HepG2 (cell line): ENCODE measurements around the gene NR1I2. TPM values are rescaled to one million over a fixed set of nuclear protein-coding genes. Genes with fewer than 3 reads are reported as not detected.

Experiments used
- ARID5B ChIP-seq: IDR thresholded peaks from 2 replicates; pipeline ENCODE4 v1.4.0; 2020; ENCODE audit warnings: mild to moderate bottlenecking, missing genetic modification reagents
- HHEX ChIP-seq: IDR thresholded peaks from 2 replicates; pipeline ENCODE4 v1.6.1; 2016; ENCODE audit warnings: control low read depth
- HMGA1 ChIP-seq: sonication (generic); formaldehyde crosslinking; conservative IDR thresholded peaks from 2 replicates; pipeline ENCODE4 v1.4.0; 2020; ENCODE audit warnings: missing genetic modification reagents
- KLF11 ChIP-seq: IDR thresholded peaks from 2 replicates; pipeline ENCODE4 v1.6.1; 2016; ENCODE audit warnings: missing compliant biosample characterization
- MIER2 ChIP-seq: IDR thresholded peaks from 2 replicates; pipeline ENCODE4 v1.6.1; 2016; ENCODE audit warnings: missing biosample characterization, missing genetic modification reagents
- NCOR1 ChIP-seq: fragments of 200-600 bp; sonication (generic); IDR thresholded peaks from 2 replicates; pipeline ENCODE4 v1.7.0; 2017; ENCODE audit warnings: antibody characterized with exemption, low read length, borderline replicate concordance
- NR2F2 ChIP-seq: IDR thresholded peaks from 2 replicates; pipeline ENCODE4 v1.6.1; 2012; ENCODE audit warnings: low read depth, inconsistent platforms, borderline replicate concordance
- RBFOX2 ChIP-seq: fragments of 200-400 bp; formaldehyde crosslinking; IDR thresholded peaks from 2 replicates; pipeline ENCODE4 v1.6.1; 2017; ENCODE audit warnings: low read depth, mild to moderate bottlenecking, low read length
- REXO4 ChIP-seq: sonication (generic); formaldehyde crosslinking; IDR thresholded peaks from 2 replicates; pipeline ENCODE4 v1.8.0; 2022; ENCODE audit warnings: missing genetic modification reagents, mild to moderate bottlenecking, borderline replicate concordance
- TFAP4 ChIP-seq: sonication (generic); IDR thresholded peaks from 2 replicates; pipeline ENCODE4 v1.6.1; 2016; ENCODE audit warnings: low read depth, borderline replicate concordance
- ZBTB43 ChIP-seq: sonication (generic); formaldehyde crosslinking; conservative IDR thresholded peaks from 2 replicates; pipeline ENCODE4 v1.4.0; 2020; ENCODE audit warnings: missing genetic modification reagents
- ZNF232 ChIP-seq: sonication (generic); formaldehyde crosslinking; IDR thresholded peaks from 2 replicates; pipeline ENCODE4 v1.4.0; 2020; ENCODE audit warnings: missing genetic modification reagents, borderline replicate concordance
- ZNF781 ChIP-seq: sonication (generic); formaldehyde crosslinking; IDR thresholded peaks from 2 replicates; pipeline ENCODE4 v1.5.1; 2020; ENCODE audit warnings: borderline replicate concordance, mild to moderate bottlenecking, missing genetic modification reagents; ENCODE audit errors: not compliant biosample characterization
- ZNF792 ChIP-seq: IDR thresholded peaks from 2 replicates; pipeline ENCODE4 v1.6.1; 2016
- ZSCAN29 ChIP-seq: sonication (generic); formaldehyde crosslinking; conservative IDR thresholded peaks from 2 replicates; pipeline ENCODE4 v1.4.0; 2020; ENCODE audit warnings: mild to moderate bottlenecking, missing genetic modification reagents
- polyA plus RNA-seq, 8 experiments: library from polyadenylated mRNA; depleted of rRNA in 3 of 8; stranded (reverse) in 7 of 8; unstranded in 1 of 8; fragments of >200 nt; fragmentation: Illumina TruSeq in 4 of 8; extraction: Trizol in 4 of 8; gene quantifications; 2 replicates each; pipeline versions ENCODE4 v1.2.1 to v1.2.3, GENCODE V29; 2011 to 2016; ENCODE audit warnings: low read depth in 4 of 8, missing spikeins in 1 of 8, mixed read lengths in 1 of 8; ENCODE audit not compliant: insufficient read depth in 1 of 8
- total RNA-seq, 5 experiments: library from RNA; depleted of rRNA; stranded (reverse); fragments of >200 nt; fragmentation: Illumina TruSeq; extraction: Trizol; gene quantifications; 2 replicates each; pipeline ENCODE4 v1.2.3, GENCODE V29; 2016; ENCODE audit warnings: low read depth in 1 of 5
- TF ChIP-seq, protein P1 (sequence below): sonication (generic); formaldehyde crosslinking; IDR thresholded peaks from 2 replicates; pipeline ENCODE4 v1.5.0; 2020; ENCODE audit warnings: mild to moderate bottlenecking, missing genetic modification reagents
- TF ChIP-seq, protein P2 (sequence below): sonication (generic); formaldehyde crosslinking; IDR thresholded peaks from 2 replicates; pipeline ENCODE4 v1.5.0; 2020; ENCODE audit warnings: missing genetic modification reagents
- TF ChIP-seq, protein P3 (sequence below): IDR thresholded peaks from 2 replicates; pipeline ENCODE4 v1.6.1; 2012; ENCODE audit warnings: low read depth, low read length, improper control_type of control experiment

NR1I2 gene
- total and polyA plus RNA-seq, 2 of the 13 experiments (the other 11 are each of a cell fraction or from before 2014, with no cell fraction given) = 8.8 to 13.4 TPM

DNA sequence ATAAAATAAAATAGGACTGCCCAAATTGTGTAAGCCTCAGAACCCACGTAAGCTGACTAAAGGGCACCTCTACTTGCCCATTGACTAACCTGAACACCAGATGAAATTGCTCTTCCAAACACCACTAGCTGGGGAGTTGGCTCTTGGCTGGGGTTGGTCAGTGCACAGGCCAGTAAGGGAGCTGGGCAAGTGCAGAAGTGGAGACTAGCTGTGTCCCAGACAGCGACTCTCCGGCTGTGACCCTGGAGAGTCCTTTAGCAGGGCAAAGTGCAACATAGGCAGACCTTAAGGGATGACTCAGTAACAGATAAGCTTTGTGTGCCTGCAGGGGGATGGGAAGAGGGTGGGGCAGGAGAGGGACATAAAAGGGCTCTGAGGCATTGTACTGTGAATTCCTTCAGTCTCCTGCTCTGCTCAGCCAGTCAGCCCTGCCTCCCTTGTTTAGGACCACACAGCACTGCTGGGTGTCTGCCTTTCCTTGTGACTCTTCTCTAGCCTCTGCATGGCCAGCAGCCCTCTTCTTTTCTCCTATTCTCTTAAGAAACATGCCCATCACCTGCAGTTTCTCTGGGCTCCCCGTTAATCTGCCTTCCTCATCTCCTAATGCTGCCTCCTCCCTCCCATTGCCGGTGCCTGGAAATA is 13.2 kb downstream of the NR1I2 start (continued):
- TF ChIP-seq, protein P1, sequence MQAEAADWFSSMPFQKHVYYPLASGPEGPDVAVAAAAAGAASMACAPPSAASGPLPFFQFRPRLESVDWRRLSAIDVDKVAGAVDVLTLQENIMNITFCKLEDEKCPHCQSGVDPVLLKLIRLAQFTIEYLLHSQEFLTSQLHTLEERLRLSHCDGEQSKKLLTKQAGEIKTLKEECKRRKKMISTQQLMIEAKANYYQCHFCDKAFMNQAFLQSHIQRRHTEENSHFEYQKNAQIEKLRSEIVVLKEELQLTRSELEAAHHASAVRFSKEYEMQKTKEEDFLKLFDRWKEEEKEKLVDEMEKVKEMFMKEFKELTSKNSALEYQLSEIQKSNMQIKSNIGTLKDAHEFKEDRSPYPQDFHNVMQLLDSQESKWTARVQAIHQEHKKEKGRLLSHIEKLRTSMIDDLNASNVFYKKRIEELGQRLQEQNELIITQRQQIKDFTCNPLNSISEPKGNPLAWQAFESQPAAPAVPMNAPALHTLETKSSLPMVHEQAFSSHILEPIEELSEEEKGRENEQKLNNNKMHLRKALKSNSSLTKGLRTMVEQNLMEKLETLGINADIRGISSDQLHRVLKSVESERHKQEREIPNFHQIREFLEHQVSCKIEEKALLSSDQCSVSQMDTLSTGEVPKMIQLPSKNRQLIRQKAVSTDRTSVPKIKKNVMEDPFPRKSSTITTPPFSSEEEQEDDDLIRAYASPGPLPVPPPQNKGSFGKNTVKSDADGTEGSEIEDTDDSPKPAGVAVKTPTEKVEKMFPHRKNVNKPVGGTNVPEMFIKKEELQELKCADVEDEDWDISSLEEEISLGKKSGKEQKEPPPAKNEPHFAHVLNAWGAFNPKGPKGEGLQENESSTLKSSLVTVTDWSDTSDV (CRISPR knock-in tag) = no peak
- TF ChIP-seq, protein P2, sequence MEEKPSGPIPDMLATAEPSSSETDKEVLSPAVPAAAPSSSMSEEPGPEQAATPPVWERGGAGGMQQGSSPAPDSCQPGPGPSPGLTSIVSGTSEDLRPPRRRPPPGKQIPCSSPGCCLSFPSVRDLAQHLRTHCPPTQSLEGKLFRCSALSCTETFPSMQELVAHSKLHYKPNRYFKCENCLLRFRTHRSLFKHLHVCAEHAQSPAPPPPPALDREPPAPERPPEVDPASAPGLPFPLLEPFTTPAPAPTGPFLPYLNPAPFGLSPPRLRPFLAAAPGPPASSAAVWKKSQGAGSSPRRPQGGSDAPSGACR (CRISPR knock-in tag) = peak; percentile 64; the same call in 1 of the 2 replicates
- peak; percentile 88; the same call in 1 of the 2 replicates for TF ChIP-seq NCOR1
- TF ChIP-seq ZNF781 (CRISPR knock-in tag) = no peak
- TF ChIP-seq ARID5B (CRISPR knock-in tag) = peak; percentile 96
- no peak for TF ChIP-seq REXO4 (CRISPR knock-in tag)
- TF ChIP-seq RBFOX2 = peak; percentile 52; the same call in 1 of the 2 replicates
- TF ChIP-seq HHEX = no peak
- TF ChIP-seq ZSCAN29 (CRISPR knock-in tag) = no peak
- TF ChIP-seq ZBTB43 (CRISPR knock-in tag) = 0 out of 2 replicates have a peak, but pooled peaks have one; percentile 40
- TF ChIP-seq ZNF792 (CRISPR knock-in tag) = 0 out of 2 replicates have a peak, but pooled peaks have one; percentile 53
- TF ChIP-seq TFAP4 = peak; percentile 27; the same call in 1 of the 2 replicates
- TF ChIP-seq KLF11 = 0 out of 2 replicates have a peak, but pooled peaks have one; percentile 28
- no peak for TF ChIP-seq HMGA1
- 0 out of 2 replicates have a peak, but pooled peaks have one; percentile 52 for TF ChIP-seq MIER2 (CRISPR knock-in tag)
- TF ChIP-seq, protein P3, sequence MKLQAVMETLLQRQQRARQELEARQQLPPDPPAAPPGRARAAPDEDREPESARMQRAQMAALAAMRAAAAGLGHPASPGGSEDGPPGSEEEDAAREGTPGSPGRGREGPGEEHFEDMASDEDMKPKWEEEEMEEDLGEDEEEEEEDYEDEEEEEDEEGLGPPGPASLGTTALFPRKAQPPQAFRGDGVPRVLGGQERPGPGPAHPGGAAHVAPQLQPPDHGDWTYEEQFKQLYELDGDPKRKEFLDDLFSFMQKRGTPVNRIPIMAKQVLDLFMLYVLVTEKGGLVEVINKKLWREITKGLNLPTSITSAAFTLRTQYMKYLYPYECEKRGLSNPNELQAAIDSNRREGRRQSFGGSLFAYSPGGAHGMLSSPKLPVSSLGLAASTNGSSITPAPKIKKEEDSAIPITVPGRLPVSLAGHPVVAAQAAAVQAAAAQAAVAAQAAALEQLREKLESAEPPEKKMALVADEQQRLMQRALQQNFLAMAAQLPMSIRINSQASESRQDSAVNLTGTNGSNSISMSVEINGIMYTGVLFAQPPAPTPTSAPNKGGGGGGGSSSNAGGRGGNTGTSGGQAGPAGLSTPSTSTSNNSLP = peak; percentile 54; the same call in 1 of the 2 replicates
- peak; percentile 63; the same call in 1 of the 2 replicates for TF ChIP-seq NR2F2
- TF ChIP-seq ZNF232 (CRISPR knock-in tag) = no peak
